K562 (cell line): ENCODE results near the gene MTFR2. TPM values are rescaled to one million over a fixed set of nuclear protein-coding genes. Genes with fewer than 3 reads are reported as not detected.

Experiments used
- ARNT ChIP-seq, 2 experiments: fragments of 450-650 bp; IDR thresholded peaks; 2 replicates each; pipeline ENCODE4 v1.6.1; 2016; ENCODE audit warnings: mild to moderate bottlenecking in 1 of 2
- ESRRA ChIP-seq: fragments of 450-650 bp; IDR thresholded peaks from 2 replicates; pipeline ENCODE4 v1.6.1; 2014; ENCODE audit warnings: low read depth, mild to moderate bottlenecking, moderate library complexity, borderline replicate concordance
- ETV1 ChIP-seq: fragments of 450-650 bp; conservative IDR thresholded peaks from 2 replicates; pipeline ENCODE4 v1.6.1; 2016; ENCODE audit warnings: missing genetic modification characterization, control low read depth, low read depth, missing compliant biosample characterization
- MYC ChIP-seq, 2 experiments: fragments of 250-450 bp in 1 of 2; sonication (Bioruptor Pico) in 1 of 2; IDR thresholded peaks; 2 replicates each; pipeline versions ENCODE4 v1.5.1 to v1.6.1; 2012 to 2021; ENCODE audit warnings: low read depth in 2 of 2, borderline replicate concordance in 1 of 2, improper control_type of control experiment in 1 of 2, low read length in 1 of 2, mild to moderate bottlenecking in 1 of 2, moderate library complexity in 1 of 2
- SAFB2 ChIP-seq: fragments of 200-400 bp; formaldehyde crosslinking; IDR thresholded peaks from 2 replicates; pipeline ENCODE4 v1.6.1; 2018; ENCODE audit warnings: borderline replicate concordance, low read length, low read depth, moderate library complexity; ENCODE audit not compliant: severe bottlenecking
- SETDB1 ChIP-seq: IDR thresholded peaks from one replicate; pipeline ENCODE4 v1.6.1; 2012; ENCODE audit warnings: low read length, control low read depth, inconsistent platforms
- TRIM24 ChIP-seq, 2 experiments: fragments of 450-650 bp; IDR thresholded peaks; 2 replicates each; pipeline ENCODE4 v1.6.1; 2016
- XRCC5 ChIP-seq: fragments of 200-400 bp; formaldehyde crosslinking; IDR thresholded peaks from 2 replicates; pipeline ENCODE4 v1.6.1; 2017; ENCODE audit warnings: low read depth, mild to moderate bottlenecking, low read length
- ZNF76 ChIP-seq: fragments of 250-450 bp; sonication (Bioruptor Pico); IDR thresholded peaks from 2 replicates; pipeline ENCODE4 v1.4.0; 2020; ENCODE audit warnings: mild to moderate bottlenecking, moderate library complexity, borderline replicate concordance
- polyA plus RNA-seq, 8 experiments: library from polyadenylated mRNA; depleted of rRNA in 4 of 8; stranded (reverse) in 5 of 8; unstranded in 3 of 8; fragments of >200 nt; fragmentation: Nextera tagmentation in 2 of 8; fragmentation: Illumina TruSeq in 1 of 8; extraction: Ambion mirVana in 2 of 8; extraction: Trizol in 1 of 8; gene quantifications; 2 replicates each; pipeline versions ENCODE4 v1.2.1 to v1.2.3, GENCODE V29; 2011 to 2014; ENCODE audit warnings: inconsistent platforms in 1 of 8, missing spikeins in 1 of 8
- total RNA-seq, 7 experiments: library from RNA; depleted of rRNA in 6 of 7; stranded (reverse); fragments of >200 nt in 6 of 7; fragmentation: Illumina TruSeq in 2 of 7; extraction: Trizol in 2 of 7; gene quantifications; 2 replicates each; pipeline versions ENCODE4 v1.2.1 to v1.2.3, GENCODE V29; 2011 to 2021; ENCODE audit warnings: low replicate concordance in 1 of 7
- TF ChIP-seq, protein P1 (sequence below): sonication (generic); formaldehyde crosslinking; IDR thresholded peaks from 2 replicates; pipeline ENCODE4 v1.8.1; 2023; ENCODE audit warnings: mild to moderate bottlenecking, missing genetic modification reagents
- TF ChIP-seq, protein P2 (sequence below): sonication (generic); formaldehyde crosslinking; IDR thresholded peaks from 2 replicates; pipeline ENCODE4 v1.8.0; 2022; ENCODE audit warnings: mild to moderate bottlenecking, missing genetic modification reagents, borderline replicate concordance
- TF ChIP-seq, protein P3 (sequence below): fragments of 450-650 bp; IDR thresholded peaks from 2 replicates; pipeline ENCODE4 v1.7.0; 2016; ENCODE audit warnings: borderline replicate concordance
- TF ChIP-seq, protein P4 (sequence below): IDR thresholded peaks from 2 replicates; pipeline ENCODE4 v1.6.1; 2011; ENCODE audit not compliant: insufficient read length; ENCODE audit errors: extremely low read depth
- TF ChIP-seq, protein P5 (sequence below): fragments of 250-450 bp; sonication (Bioruptor Pico); IDR thresholded peaks from 2 replicates; pipeline ENCODE4 v1.8.0; 2022; ENCODE audit warnings: inconsistent platforms
- TF ChIP-seq, protein P6 (sequence below): sonication (generic); IDR thresholded peaks from 2 replicates; pipeline ENCODE4 v1.6.1; 2016
- TF ChIP-seq, protein P7 (sequence below): fragments of 250-450 bp; sonication (Bioruptor Pico); IDR thresholded peaks from 2 replicates; pipeline ENCODE4 v1.6.1; 2021; ENCODE audit warnings: mild to moderate bottlenecking

MTFR2 gene
- total and polyA plus RNA-seq, 9 of the 15 experiments (the other 6 are each of a cell fraction or from before 2014, with no cell fraction given) = 10.1 to 63.3 (median 45.9) TPM

DNA sequence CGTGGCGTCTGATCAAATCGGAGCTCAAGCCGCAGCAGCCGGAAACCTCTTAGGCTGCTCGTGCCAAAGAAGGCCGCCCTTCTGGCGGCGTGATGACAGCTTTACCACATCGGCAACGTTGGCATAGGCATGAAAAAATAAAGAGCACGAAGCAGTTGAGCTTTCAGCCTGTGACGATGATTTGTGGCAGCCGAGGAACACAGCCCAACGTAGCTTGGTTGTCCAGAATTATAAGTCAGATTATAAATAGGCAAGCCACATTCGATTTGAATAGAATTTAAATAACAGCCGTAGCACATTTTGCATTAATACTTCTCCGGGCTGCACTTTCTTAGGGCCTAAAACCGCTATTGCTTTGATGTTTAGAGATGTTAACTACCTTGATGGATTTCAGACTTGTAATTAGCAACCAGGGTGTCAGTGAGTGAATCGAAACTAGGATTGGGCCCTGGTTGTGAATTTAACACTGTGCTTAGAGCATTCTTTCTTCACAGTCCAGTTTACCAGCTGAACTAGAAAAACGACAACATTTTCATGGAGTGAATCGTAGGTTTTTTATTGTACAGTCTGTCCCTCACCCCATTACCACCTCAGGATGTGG is 40.4 kb upstream of the MTFR2 start (continued):
- TF ChIP-seq, protein P1, sequence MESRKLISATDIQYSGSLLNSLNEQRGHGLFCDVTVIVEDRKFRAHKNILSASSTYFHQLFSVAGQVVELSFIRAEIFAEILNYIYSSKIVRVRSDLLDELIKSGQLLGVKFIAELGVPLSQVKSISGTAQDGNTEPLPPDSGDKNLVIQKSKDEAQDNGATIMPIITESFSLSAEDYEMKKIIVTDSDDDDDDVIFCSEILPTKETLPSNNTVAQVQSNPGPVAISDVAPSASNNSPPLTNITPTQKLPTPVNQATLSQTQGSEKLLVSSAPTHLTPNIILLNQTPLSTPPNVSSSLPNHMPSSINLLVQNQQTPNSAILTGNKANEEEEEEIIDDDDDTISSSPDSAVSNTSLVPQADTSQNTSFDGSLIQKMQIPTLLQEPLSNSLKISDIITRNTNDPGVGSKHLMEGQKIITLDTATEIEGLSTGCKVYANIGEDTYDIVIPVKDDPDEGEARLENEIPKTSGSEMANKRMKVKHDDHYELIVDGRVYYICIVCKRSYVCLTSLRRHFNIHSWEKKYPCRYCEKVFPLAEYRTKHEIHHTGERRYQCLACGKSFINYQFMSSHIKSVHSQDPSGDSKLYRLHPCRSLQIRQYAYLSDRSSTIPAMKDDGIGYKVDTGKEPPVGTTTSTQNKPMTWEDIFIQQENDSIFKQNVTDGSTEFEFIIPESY = no peak
- TF ChIP-seq TRIM24 (IDR thresholded peaks at IDR 0.05) (0 out of 4 replicates have a peak, but pooled peaks of 1 of the 2 experiments have one; percentile 28), XRCC5 (0 out of 2 replicates have a peak, but pooled peaks have one; percentile 42), ZNF76 (no peak), MYC (IDR thresholded peaks at IDR 0.05; ENCODE audit: low read depth, low read length) (peak; percentile 6; the same call in 1 of the 2 replicates), MYC (CRISPR knock-in tag; IDR thresholded peaks at IDR 0.05; ENCODE audit: borderline replicate concordance, low read depth) (no peak), ESRRA (no peak), SETDB1 (no peak), ETV1 (tag) (peak; percentile 88), ARNT (IDR thresholded peaks at IDR 0.05) (peak in 1 of 2 experiments; percentile 81; a peak in 2 of 4 replicates), SAFB2 (no peak)
- TF ChIP-seq, protein P2, sequence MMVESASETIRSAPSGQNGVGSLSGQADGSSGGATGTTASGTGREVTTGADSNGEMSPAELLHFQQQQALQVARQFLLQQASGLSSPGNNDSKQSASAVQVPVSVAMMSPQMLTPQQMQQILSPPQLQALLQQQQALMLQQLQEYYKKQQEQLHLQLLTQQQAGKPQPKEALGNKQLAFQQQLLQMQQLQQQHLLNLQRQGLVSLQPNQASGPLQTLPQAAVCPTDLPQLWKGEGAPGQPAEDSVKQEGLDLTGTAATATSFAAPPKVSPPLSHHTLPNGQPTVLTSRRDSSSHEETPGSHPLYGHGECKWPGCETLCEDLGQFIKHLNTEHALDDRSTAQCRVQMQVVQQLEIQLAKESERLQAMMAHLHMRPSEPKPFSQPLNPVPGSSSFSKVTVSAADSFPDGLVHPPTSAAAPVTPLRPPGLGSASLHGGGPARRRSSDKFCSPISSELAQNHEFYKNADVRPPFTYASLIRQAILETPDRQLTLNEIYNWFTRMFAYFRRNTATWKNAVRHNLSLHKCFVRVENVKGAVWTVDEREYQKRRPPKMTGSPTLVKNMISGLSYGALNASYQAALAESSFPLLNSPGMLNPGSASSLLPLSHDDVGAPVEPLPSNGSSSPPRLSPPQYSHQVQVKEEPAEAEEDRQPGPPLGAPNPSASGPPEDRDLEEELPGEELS (CRISPR knock-in tag) = no peak
- TF ChIP-seq, protein P3, sequence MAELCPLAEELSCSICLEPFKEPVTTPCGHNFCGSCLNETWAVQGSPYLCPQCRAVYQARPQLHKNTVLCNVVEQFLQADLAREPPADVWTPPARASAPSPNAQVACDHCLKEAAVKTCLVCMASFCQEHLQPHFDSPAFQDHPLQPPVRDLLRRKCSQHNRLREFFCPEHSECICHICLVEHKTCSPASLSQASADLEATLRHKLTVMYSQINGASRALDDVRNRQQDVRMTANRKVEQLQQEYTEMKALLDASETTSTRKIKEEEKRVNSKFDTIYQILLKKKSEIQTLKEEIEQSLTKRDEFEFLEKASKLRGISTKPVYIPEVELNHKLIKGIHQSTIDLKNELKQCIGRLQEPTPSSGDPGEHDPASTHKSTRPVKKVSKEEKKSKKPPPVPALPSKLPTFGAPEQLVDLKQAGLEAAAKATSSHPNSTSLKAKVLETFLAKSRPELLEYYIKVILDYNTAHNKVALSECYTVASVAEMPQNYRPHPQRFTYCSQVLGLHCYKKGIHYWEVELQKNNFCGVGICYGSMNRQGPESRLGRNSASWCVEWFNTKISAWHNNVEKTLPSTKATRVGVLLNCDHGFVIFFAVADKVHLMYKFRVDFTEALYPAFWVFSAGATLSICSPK = no peak
- TF ChIP-seq, protein P4, sequence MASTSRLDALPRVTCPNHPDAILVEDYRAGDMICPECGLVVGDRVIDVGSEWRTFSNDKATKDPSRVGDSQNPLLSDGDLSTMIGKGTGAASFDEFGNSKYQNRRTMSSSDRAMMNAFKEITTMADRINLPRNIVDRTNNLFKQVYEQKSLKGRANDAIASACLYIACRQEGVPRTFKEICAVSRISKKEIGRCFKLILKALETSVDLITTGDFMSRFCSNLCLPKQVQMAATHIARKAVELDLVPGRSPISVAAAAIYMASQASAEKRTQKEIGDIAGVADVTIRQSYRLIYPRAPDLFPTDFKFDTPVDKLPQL = no peak
- TF ChIP-seq, protein P5, sequence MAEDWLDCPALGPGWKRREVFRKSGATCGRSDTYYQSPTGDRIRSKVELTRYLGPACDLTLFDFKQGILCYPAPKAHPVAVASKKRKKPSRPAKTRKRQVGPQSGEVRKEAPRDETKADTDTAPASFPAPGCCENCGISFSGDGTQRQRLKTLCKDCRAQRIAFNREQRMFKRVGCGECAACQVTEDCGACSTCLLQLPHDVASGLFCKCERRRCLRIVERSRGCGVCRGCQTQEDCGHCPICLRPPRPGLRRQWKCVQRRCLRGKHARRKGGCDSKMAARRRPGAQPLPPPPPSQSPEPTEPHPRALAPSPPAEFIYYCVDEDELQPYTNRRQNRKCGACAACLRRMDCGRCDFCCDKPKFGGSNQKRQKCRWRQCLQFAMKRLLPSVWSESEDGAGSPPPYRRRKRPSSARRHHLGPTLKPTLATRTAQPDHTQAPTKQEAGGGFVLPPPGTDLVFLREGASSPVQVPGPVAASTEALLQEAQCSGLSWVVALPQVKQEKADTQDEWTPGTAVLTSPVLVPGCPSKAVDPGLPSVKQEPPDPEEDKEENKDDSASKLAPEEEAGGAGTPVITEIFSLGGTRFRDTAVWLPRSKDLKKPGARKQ (CRISPR knock-in tag) = no peak
- TF ChIP-seq, protein P6, sequence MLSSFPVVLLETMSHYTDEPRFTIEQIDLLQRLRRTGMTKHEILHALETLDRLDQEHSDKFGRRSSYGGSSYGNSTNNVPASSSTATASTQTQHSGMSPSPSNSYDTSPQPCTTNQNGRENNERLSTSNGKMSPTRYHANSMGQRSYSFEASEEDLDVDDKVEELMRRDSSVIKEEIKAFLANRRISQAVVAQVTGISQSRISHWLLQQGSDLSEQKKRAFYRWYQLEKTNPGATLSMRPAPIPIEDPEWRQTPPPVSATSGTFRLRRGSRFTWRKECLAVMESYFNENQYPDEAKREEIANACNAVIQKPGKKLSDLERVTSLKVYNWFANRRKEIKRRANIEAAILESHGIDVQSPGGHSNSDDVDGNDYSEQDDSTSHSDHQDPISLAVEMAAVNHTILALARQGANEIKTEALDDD = peak; percentile 32; the same call in 1 of the 2 replicates
- TF ChIP-seq, protein P7, sequence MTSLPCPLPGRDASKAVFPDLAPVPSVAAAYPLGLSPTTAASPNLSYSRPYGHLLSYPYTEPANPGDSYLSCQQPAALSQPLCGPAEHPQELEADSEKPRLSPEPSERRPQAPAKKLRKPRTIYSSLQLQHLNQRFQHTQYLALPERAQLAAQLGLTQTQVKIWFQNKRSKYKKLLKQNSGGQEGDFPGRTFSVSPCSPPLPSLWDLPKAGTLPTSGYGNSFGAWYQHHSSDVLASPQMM (CRISPR knock-in tag) = no peak
